GM06990 (cell line): ENCODE data around the gene BRWD1.
A peak's percentile ranks its signal among the peaks of the same experiment; 100 is the strongest.

Experiments
- DNase-seq: peaks from one replicate; pipeline ENCODE4 v3.0.0-alpha.2; 2011; ENCODE audit not compliant: insufficient read length; ENCODE audit errors: extremely low read depth
- H3K27me3 ChIP-seq: replicated peaks from 2 replicates; pipeline ENCODE4 v1.6.0; 2011; ENCODE audit warnings: low read length; ENCODE audit not compliant: control insufficient read depth, insufficient read depth
- H3K36me3 ChIP-seq: 2 replicates; pipeline ENCODE4 v1.5.1; 2011; ENCODE audit warnings: low read length; ENCODE audit not compliant: control insufficient read depth, insufficient read depth
- H3K4me3 ChIP-seq: replicated peaks from 2 replicates; pipeline ENCODE4 v1.5.1; 2011; ENCODE audit warnings: low read depth, mild to moderate bottlenecking, control low read depth, low read length
- TF ChIP-seq, protein P1 (sequence below): IDR thresholded peaks from 2 replicates; pipeline ENCODE4 v1.5.1; 2011; ENCODE audit warnings: low read length, control low read depth, mild to moderate bottlenecking, inconsistent platforms; ENCODE audit not compliant: insufficient read depth, poor library complexity, severe bottlenecking

The BRWD1 gene

GRCh38 chr21:39314143-39315027, 953 bp upstream of the BRWD1 start:
- no peak for DNase-seq
- Histone ChIP-seq H3K36me3 (no peaks in the 10 kb centered on the region; the same call in 1 of the 2 replicates), H3K4me3 (peak overlapping the region; percentile 86), H3K27me3 (no peaks in the 10 kb centered on the region)
- TF ChIP-seq, protein P1, sequence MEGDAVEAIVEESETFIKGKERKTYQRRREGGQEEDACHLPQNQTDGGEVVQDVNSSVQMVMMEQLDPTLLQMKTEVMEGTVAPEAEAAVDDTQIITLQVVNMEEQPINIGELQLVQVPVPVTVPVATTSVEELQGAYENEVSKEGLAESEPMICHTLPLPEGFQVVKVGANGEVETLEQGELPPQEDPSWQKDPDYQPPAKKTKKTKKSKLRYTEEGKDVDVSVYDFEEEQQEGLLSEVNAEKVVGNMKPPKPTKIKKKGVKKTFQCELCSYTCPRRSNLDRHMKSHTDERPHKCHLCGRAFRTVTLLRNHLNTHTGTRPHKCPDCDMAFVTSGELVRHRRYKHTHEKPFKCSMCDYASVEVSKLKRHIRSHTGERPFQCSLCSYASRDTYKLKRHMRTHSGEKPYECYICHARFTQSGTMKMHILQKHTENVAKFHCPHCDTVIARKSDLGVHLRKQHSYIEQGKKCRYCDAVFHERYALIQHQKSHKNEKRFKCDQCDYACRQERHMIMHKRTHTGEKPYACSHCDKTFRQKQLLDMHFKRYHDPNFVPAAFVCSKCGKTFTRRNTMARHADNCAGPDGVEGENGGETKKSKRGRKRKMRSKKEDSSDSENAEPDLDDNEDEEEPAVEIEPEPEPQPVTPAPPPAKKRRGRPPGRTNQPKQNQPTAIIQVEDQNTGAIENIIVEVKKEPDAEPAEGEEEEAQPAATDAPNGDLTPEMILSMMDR, result no peak

DNA sequence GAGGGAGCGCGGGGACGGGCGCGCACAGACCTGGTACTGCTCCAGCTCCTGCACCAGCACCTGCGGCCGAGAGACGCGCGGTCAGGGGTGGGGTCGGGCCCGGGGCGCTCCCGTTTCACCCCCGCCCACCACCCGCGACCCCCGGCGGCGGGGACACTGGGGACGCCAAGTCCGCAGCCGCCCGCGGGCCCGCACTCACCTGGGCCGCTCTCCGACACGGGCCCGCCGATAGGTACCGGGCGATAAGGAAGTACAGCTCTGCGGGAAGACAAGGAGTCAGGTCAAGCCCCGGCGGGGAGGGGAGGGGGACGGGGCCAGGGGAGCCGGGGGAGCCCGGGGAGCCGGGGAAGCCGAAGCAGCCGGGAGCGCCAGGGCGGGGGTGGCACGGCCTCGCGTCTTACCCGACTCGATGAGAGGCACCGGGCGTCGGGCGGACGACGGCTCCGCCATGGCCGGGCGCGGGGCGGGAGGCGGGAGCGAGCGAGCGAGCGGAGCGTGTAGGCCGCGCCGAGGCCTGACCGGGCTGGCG, 326 bp downstream of the BRWD1 start:
- DNase-seq, result no peak
- Histone ChIP-seq H3K27me3 (no peaks in the 10 kb centered on the region), H3K4me3 (peak overlapping the region; percentile 86), H3K36me3 (no peaks in the 10 kb centered on the region; the same call in 1 of the 2 replicates)
- TF ChIP-seq, protein P1, result no peak

GRCh38 chr21:39312112-39313041, 1.1 kb downstream of the BRWD1 start:
- TF ChIP-seq, protein P1, result no peak
- H3K27me3 ChIP-seq, result no peaks in the 10 kb centered on the region
- DNase-seq, result peak; percentile 93
- peak overlapping the region; percentile 86 for H3K4me3 ChIP-seq
- H3K36me3 ChIP-seq, result no peaks in the 10 kb centered on the region; the same call in none of the 2 replicates

DNA sequence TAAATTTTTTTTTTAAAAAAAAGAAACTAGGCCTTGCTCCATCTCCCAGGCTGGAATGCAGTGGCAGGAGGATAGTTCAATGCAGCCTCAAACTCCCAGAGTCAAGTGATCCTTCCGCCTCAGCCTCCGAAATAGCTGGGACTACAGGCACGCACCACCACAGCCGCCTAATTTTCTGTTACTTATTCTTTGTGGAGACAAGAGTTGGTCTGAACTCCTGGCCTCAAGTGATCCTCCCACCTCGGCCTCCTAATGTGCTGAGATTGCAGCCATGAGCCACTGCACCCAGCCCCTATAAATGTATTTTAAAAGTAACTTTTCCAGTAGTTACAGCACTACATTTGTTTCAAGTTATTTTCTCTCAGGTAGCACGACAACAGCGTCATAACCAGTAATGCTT, 2.3 kb downstream of the BRWD1 start:
- no peak for DNase-seq
- TF ChIP-seq, protein P1, result no peak
- Histone ChIP-seq H3K4me3 (no peak overlapping the region), H3K36me3 (no peaks in the 10 kb centered on the region; the same call in none of the 2 replicates), H3K27me3 (no peaks in the 10 kb centered on the region)

GRCh38 chr21:39307466-39307865, 6.0 kb downstream of the BRWD1 start:
- Histone ChIP-seq H3K27me3 (no peaks in the 10 kb centered on the region), H3K4me3 (no peak overlapping the region), H3K36me3 (no peaks in the 10 kb centered on the region; the same call in none of the 2 replicates)
- TF ChIP-seq, protein P1, result no peak
- no peak for DNase-seq
